ENCODE measurements around the gene MYLK2.

MYLK2 gene

DNA sequence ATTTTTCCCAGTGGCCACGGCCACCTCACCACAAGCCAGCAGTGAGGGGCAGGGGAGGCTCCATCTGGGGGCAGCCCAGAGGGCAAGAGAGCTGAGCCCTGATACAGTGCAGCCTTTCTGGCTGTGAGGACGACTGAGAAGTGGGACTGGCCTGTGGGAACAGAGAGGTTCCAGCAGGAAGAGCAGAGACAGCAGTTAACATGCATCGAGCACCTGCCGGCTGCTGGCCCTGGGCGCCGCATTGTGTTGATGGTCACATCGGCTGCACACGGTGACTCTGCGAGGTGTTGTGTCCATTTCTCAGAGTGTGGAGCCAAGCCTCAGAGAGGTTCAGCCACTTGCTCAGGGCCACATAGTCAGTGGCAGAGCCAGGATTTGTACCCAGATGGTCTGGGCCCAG lies 16.4 kb downstream of the MYLK2 start:
- DNase-seq (ENCODE audit: low read depth in 3 of 3, low spot score in 1 of 3) = no peak

GRCh38 chr20:31835977-31836852 lies 17.1 kb downstream of the MYLK2 start:
- no peak for DNase-seq (ENCODE audit: low read depth in 3 of 3, low spot score in 1 of 3)

DNA sequence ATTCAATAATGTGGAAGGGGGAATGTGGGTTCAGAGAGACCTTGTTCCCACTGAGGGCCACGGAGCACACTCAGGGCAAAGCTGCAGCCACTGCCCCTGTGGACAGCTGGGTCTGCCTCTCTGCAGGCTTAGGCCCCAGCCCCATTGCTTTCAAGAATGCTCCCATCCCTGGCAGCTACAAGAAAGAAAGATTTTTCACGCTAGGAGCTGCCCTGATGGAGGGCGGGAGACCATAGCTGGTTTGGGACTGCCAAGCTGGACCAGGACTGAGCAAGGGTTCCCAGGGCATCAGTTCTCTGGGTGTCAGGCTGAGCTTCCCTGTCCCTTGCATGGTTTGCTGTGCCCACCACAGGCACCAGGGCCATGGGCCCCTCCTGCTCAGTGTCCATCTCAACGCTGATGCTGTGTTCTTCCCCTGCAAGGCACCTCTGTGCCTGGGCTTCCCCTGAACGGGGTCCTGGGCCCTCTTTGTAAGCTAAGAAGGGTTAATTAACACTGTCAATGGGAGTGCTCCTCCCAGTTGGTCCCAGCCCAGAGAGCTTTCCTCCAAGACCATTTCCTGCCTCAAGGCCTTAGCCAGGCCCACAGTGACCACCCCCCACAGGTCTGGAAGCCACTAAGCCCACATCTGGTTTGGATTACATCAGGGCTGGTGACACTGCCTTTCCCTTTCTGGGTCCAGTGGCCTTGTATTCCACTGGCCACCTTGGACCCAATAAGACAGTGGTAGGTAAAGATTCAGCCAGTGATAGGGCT lies 17.9 kb downstream of the MYLK2 start:
- no peak for DNase-seq (ENCODE audit: low read depth in 3 of 3, low spot score in 1 of 3)

DNA sequence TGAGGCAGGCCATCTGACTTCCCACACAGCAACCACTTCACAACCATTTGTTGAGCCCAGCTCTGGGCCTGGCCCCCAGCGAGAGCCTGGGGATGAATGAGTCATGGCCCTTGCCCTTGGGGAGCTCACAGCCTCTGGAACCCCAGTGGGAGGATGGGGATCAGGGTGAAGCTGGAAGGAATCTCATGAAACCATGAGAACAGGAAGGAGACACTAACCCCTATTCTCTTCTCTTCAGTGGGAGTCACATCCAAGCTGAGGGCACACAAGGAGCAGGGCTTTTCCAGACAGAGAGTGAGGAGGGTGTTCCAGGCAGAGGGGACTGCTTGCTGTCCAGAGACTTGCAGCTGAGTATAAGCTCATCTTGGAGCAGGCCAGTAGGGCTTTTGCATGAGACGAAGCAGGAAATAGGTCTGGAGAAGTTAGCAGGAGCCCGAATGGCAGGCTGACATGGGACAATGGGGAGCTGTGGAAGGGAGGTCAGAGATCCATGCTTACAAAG lies 18.8 kb downstream of the MYLK2 start:
- no peak for DNase-seq (ENCODE audit: low read depth in 3 of 3, low spot score in 1 of 3)

GRCh38 chr20:31838646-31839292 lies 19.6 kb downstream of the MYLK2 start:
- DNase-seq (ENCODE audit: low read depth in 3 of 3, low spot score in 1 of 3) = no peak

DNA sequence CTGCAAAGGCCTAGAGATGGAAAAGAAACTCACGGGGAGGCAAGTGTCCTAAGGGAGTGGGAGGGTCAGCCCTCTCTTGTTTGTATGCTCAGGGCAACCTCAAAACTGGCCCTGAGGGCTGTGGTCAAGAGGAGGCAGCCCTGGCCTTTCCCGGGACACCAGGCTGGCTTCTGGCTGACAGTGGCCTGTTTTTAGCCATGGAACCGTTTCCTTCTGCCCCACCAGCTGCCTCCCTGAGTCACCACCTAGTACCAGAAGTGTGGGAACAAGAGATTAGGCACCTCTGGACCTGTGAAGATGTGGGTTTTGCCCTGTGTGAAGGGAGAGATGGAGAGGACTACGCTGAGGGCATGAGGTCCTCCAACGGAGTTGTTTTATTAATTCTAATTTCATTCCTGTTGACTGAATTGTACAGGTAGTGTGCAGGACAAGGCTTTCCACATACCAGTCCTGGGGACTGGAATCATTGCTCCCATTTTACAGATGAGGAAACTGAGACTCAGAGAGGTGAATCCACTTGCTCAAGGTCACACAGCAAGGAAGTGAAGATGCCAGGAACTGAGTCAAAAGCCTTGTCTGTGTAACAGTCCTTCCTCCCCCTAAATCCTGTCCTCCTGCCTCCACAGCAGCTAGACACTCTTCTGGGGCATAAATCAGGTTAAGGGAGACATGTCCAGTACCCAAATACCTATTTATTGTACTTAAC lies 20.8 kb downstream of the MYLK2 start:
- DNase-seq (ENCODE audit: low read depth in 3 of 3, low spot score in 1 of 3) = no peak

DNA sequence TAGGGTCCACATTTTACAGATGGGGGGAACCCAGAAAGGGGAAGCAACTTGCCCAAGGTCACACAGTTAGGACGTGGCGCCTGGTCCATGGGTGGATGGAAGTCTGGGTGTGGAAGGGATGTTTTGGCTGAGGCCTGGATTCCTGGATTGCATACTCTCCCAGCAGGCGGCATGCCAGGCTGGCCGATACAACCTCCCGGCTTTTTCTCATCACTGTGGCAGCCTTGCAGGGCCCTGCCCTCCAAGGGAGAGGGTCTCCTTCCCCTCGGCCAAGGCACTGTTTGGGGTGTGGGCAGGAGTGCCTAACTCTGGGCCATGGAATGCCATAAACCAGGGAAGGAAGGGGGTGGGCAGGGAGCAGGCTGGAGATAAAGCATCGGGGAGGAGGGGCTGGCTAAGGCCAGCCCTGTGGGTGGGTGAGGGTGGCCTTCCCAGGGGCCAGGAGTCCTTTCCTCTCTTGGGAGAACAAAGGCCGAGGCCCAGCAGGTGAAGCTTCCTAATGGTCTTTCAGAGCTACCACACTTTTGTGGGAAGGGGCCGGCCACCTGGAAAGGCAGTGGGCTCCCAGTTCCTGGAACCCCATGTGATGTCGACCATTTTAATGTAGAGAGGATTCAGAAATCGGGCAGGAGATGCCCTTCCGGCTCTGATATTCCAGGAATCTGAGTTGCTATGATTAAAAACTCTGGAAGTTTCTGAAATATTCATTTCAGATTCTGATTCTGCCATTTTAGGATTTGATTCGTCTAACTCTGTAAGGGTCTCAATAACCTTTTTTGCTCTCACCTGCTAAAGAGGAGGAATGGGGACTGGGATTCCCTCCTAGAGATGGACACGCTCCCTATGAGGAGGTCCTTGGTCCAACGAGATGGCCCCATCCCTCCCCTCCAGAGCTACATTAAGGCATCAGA lies 22.0 kb downstream of the MYLK2 start:
- no peak for DNase-seq (ENCODE audit: low read depth in 3 of 3, low spot score in 1 of 3)

DNA sequence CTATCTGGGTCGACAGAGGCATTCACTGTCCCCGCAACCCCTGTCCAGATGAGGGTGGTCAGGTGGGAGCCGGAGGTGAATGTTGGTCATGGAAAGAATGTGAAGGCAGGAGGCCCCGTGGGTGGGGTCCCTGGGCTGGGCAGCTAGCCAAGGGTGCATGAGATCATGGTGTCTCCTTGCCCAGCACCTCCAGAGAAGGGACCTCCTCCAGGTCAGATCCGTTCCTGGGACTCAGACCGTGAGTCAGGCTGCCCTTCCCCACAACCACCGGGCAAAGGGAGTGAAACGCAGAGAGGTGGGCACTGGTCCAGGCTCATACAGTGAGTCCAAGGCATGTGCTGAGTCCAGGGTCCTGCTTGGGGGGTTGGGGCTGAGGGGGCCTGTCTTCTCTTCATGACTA lies 22.8 kb downstream of the MYLK2 start:
- DNase-seq (ENCODE audit: low read depth in 3 of 3, low spot score in 1 of 3) = no peak

GRCh38 chr20:31842471-31843157 lies 23.5 kb downstream of the MYLK2 start:
- no peak for DNase-seq (ENCODE audit: low read depth in 3 of 3, low spot score in 1 of 3)

- DNase-seq (ENCODE audit: low read depth in 3 of 3, low spot score in 1 of 3) = no peak
Measured at GRCh38 chr20:31843288-31843687, 24.1 kb downstream of the MYLK2 start.

- no peak for DNase-seq (ENCODE audit: low read depth in 3 of 3, low spot score in 1 of 3)
Measured at GRCh38 chr20:31843881-31844280, 24.7 kb downstream of the MYLK2 start.

DNA sequence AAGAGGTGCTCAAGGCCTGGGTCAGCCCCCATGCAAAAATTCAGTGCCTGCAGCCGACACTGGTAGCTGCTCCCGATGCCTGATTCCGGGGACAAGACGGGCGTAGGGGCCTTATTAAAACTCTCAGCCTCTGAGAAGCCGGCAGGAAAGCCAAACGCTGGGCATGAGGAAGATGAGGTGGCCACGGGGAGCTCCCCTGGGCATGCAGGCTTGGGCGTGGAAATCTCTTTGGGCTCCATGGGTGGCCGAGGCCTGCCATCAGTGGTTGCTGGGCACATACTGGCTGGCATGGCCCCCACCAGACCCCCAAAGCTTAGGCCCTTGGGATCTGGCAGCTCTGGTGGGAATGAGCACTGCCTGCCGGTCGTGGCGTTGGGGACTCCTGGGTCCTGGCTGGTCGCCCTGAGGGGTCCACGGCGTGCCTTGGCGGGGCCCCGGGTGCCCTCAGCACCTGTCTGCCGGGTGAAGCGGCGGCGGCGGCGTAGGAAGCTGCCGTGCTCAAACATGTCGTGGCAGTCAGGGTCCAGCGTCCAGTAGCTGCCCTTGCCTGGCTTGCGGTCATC lies 25.7 kb downstream of the MYLK2 start:
- DNase-seq (ENCODE audit: low read depth in 3 of 3, low spot score in 1 of 3) = no peak

GRCh38 chr20:31845300-31845863 lies 26.2 kb downstream of the MYLK2 start, which contains the start of gene FOXS1:
TSS of gene FOXS1 (minus strand) at chr20:31845604. CDS start at chr20:31845542, 62 bp downstream.
- no peak for DNase-seq (ENCODE audit: low read depth in 3 of 3, low spot score in 1 of 3)

DNA sequence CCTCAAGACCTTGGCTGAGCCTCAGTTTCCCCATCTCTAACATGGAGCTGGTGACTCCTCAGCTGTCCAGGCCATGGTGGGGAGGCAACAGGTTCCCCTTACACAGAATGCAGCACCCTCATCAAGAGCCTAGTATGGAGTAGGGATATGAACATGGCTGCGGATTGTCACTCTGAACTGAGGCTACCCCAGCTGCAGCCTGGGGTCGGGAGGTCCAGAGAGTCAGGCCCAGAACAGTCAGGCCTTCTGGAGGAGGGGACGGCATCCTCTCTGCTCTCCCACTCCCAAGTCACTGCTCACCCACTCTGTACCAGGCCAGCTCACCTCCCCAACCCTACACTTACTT lies 27.6 kb downstream of the MYLK2 start:
- no peak for DNase-seq (ENCODE audit: low read depth in 3 of 3, low spot score in 1 of 3)

GRCh38 chr20:31848088-31848999 lies 29.2 kb downstream of the MYLK2 start:
- no peak for DNase-seq (ENCODE audit: low read depth in 3 of 3, low spot score in 1 of 3)

DNA sequence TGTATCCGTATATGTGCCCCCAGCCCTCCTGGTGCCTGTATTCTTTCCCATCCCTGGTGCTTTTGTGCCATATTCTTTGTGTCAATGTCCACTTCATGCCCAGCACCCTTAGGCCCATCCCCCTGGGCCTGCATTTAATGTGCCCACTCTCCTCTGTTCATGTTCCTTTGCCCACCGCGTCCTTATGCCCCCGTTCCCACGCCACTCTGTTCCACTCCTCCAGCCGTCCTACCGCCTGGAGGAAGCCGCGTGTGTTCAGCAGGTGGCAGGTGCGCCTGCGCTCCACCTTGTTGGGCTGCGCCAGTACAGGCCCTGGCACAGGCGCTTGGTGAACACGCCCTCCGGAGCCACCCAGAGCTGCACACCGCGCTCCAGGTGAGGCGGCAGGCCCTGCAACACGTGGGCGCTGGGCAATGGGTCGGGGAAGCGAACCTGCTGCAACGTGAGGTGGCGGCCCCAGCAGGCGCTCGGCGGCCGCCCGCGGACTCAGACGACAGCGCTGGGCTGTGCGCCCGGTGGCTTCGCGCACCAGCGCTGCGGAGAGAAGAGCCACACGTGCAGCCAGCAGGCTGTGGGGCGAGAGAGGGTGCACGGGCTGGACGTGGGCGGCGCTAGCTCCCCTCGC lies 30.3 kb downstream of the MYLK2 start:
- no peak for DNase-seq (ENCODE audit: low read depth in 3 of 3, low spot score in 1 of 3)

DNA sequence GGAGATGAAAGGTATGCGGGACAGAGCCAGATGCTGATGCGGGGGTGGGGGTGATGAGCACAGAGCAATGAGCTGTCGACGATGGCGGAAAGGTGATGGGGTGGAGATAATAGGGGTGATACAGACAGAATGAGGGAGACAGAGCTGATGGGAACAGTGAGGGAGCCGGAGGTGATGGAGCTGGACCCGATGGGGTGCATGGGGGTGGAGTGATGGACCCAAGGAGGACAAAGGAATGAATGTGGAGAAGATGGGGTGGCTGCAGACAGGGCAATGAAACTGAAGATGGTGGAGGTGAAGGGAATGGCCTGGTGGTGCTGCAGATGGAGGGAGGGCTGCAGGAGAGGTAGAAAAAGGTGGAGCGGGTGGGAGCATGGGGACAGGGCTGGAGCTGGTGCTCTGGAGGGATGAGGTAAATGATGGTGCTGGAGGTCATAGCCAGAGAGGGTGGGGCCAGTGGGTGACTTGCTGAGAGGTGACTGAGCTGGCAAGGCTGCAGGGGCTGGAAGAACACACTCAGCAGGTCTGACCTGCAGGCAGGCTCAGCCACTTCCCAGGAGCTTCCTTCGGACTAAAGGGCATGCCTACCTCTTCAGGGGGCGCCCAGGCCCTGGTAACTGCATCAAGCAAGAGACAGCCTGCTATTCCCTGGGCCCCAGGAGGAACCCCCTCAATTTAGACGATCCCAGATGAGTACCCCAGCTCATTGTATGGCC lies 32.2 kb downstream of the MYLK2 start:
- no peak for DNase-seq (ENCODE audit: low read depth in 3 of 3, low spot score in 1 of 3)
